HepG2 (cell line): Measurements from ENCODE around the gene VSNL1. TPM values are rescaled to one million over a fixed set of nuclear protein-coding genes. Genes with fewer than 3 reads are reported as not detected.
A peak's percentile ranks its signal among the peaks of the same experiment; 100 is the strongest.

Experiments
- CEBPB ChIP-seq: IDR thresholded peaks from 2 replicates; pipeline ENCODE4 v1.6.1; 2011; ENCODE audit warnings: low read depth, low read length, improper control_type of control experiment, borderline replicate concordance
- GMEB2 ChIP-seq: IDR thresholded peaks from 2 replicates; pipeline ENCODE4 v1.6.1; 2016; ENCODE audit warnings: missing biosample characterization, missing genetic modification reagents, low read depth
- KAT8 ChIP-seq: IDR thresholded peaks from 2 replicates; pipeline ENCODE4 v1.6.1; 2016; ENCODE audit warnings: missing genetic modification reagents, missing compliant biosample characterization
- POLR2G ChIP-seq: fragments of 200-400 bp; formaldehyde crosslinking; IDR thresholded peaks from 2 replicates; pipeline ENCODE4 v1.6.1; 2018; ENCODE audit warnings: mild to moderate bottlenecking, low read depth, low read length, moderate library complexity
- RBM39 ChIP-seq: fragments of 200-400 bp; formaldehyde crosslinking; IDR thresholded peaks from one replicate; pipeline ENCODE4 v1.6.1; 2018; ENCODE audit warnings: antibody characterized with exemption, mild to moderate bottlenecking, low read depth, low read length; ENCODE audit not compliant: poor library complexity, severe bottlenecking
- SNAPC2 ChIP-seq: sonication (generic); formaldehyde crosslinking; IDR thresholded peaks from 2 replicates; pipeline ENCODE4 v1.8.1; 2022; ENCODE audit warnings: mild to moderate bottlenecking, missing genetic modification reagents
- SNRNP70 ChIP-seq: fragments of 200-400 bp; formaldehyde crosslinking; IDR thresholded peaks from 2 replicates; pipeline ENCODE4 v1.6.1; 2017; ENCODE audit warnings: mild to moderate bottlenecking, low read depth, low read length, moderate library complexity
- TMF1 ChIP-seq: sonication (generic); formaldehyde crosslinking; IDR thresholded peaks from 2 replicates; pipeline ENCODE4 v1.8.1; 2022; ENCODE audit warnings: low read depth, missing genetic modification reagents
- ZFX ChIP-seq: sonication (generic); formaldehyde crosslinking; IDR thresholded peaks from 2 replicates; pipeline ENCODE4 v1.4.0; 2020; ENCODE audit warnings: mild to moderate bottlenecking, low read depth, missing genetic modification reagents, moderate library complexity
- ZNF281 ChIP-seq: sonication (generic); formaldehyde crosslinking; IDR thresholded peaks from 2 replicates; pipeline ENCODE4 v1.4.0; 2020; ENCODE audit warnings: missing genetic modification reagents, borderline replicate concordance
- ZNF350 ChIP-seq: sonication (generic); formaldehyde crosslinking; IDR thresholded peaks from 2 replicates; pipeline ENCODE4 v1.4.0; 2020; ENCODE audit warnings: mild to moderate bottlenecking, low read depth, missing genetic modification reagents, borderline replicate concordance
- ZNF441 ChIP-seq: sonication (generic); formaldehyde crosslinking; IDR thresholded peaks from 2 replicates; pipeline ENCODE4 v1.7.0; 2021; ENCODE audit warnings: missing genetic modification reagents, borderline replicate concordance
- ZNF446 ChIP-seq: sonication (generic); formaldehyde crosslinking; IDR thresholded peaks from 2 replicates; pipeline ENCODE4 v1.5.0; 2020; ENCODE audit warnings: mild to moderate bottlenecking, missing genetic modification reagents
- ZNF557 ChIP-seq: sonication (generic); formaldehyde crosslinking; IDR thresholded peaks from 2 replicates; pipeline ENCODE4 v1.4.0; 2020; ENCODE audit warnings: missing genetic modification reagents
- ZNF605 ChIP-seq: sonication (generic); formaldehyde crosslinking; IDR thresholded peaks from 2 replicates; pipeline ENCODE4 v1.8.0; 2022; ENCODE audit warnings: mild to moderate bottlenecking, missing genetic modification reagents
- ZNF646 ChIP-seq: sonication (generic); formaldehyde crosslinking; IDR thresholded peaks from 2 replicates; pipeline ENCODE4 v1.9.0; 2021; ENCODE audit warnings: mild to moderate bottlenecking, missing genetic modification reagents
- ZNF674 ChIP-seq: sonication (generic); formaldehyde crosslinking; IDR thresholded peaks from 2 replicates; pipeline ENCODE4 v1.5.0; 2020; ENCODE audit warnings: low read depth, mild to moderate bottlenecking, missing genetic modification reagents
- ZNF878 ChIP-seq: sonication (generic); formaldehyde crosslinking; IDR thresholded peaks from 2 replicates; pipeline ENCODE4 v1.8.1; 2023; ENCODE audit warnings: mild to moderate bottlenecking, missing genetic modification reagents, moderate library complexity
- ZSCAN12 ChIP-seq: sonication (generic); formaldehyde crosslinking; IDR thresholded peaks from 2 replicates; pipeline ENCODE4 v1.9.0; 2021; ENCODE audit warnings: mild to moderate bottlenecking, missing genetic modification reagents
- polyA plus RNA-seq, 8 experiments: library from polyadenylated mRNA; depleted of rRNA in 3 of 8; stranded (reverse) in 7 of 8; unstranded in 1 of 8; fragments of >200 nt; fragmentation: Illumina TruSeq in 4 of 8; extraction: Trizol in 4 of 8; gene quantifications; 2 replicates each; pipeline versions ENCODE4 v1.2.1 to v1.2.3, GENCODE V29; 2011 to 2016; ENCODE audit warnings: low read depth in 4 of 8, missing spikeins in 1 of 8, mixed read lengths in 1 of 8; ENCODE audit not compliant: insufficient read depth in 1 of 8
- total RNA-seq, 5 experiments: library from RNA; depleted of rRNA; stranded (reverse); fragments of >200 nt; fragmentation: Illumina TruSeq; extraction: Trizol; gene quantifications; 2 replicates each; pipeline ENCODE4 v1.2.3, GENCODE V29; 2016; ENCODE audit warnings: low read depth in 1 of 5

The VSNL1 gene
- total and polyA plus RNA-seq, 2 of the 13 experiments (the other 11 are each of a cell fraction or from before 2014, with no cell fraction given), result 63.2 to 95.9 TPM

GRCh38 chr2:17538844-17539554 is 1.5 kb upstream of the VSNL1 start (continued):
- TF ChIP-seq ZSCAN12 (CRISPR knock-in tag) (peak; percentile 96), CEBPB (peak; percentile 98), ZNF350 (CRISPR knock-in tag) (peak; percentile 69), ZNF605 (peak; percentile 89), ZFX (CRISPR knock-in tag) (peak; percentile 71), POLR2G (peak; percentile 90), ZNF557 (peak; percentile 95), KAT8 (CRISPR knock-in tag) (peak; percentile 84), SNRNP70 (no peak), GMEB2 (no peak), ZNF878 (CRISPR knock-in tag) (peak; percentile 89; the same call in 1 of the 2 replicates), RBM39 (peak; percentile 96), ZNF446 (peak; percentile 63), ZNF646 (CRISPR knock-in tag) (no peak; the same call in 1 of the 2 replicates), SNAPC2 (CRISPR knock-in tag) (peak; percentile 84; the same call in 1 of the 2 replicates), ZNF281 (CRISPR knock-in tag) (peak; percentile 61; the same call in 1 of the 2 replicates), ZNF441 (peak; percentile 91; the same call in 1 of the 2 replicates), ZNF674 (CRISPR knock-in tag) (peak; percentile 70; the same call in 1 of the 2 replicates), TMF1 (CRISPR knock-in tag) (peak; percentile 57; the same call in 1 of the 2 replicates)
